Motor neuron (in vitro differentiated cells): ENCODE measurements around the gene LYPLAL1. TPM values are rescaled to one million over a fixed set of nuclear protein-coding genes. Genes with fewer than 3 reads are reported as not detected.

Source experiments
- ATAC-seq, 8 experiments: fragments of 200-7000 bp; cut with Tn5 transposase; replicated peaks in 6 of 8; 2 replicates each; pipeline ENCODE4 v1.8.0; 2021; ENCODE audit warnings: mild to moderate bottlenecking in 8 of 8, moderate library complexity in 8 of 8
- H3K27ac ChIP-seq, 2 donors: fragments of 250-450 bp; sonication (Bioruptor Pico); 2 replicates each; pipeline ENCODE4 v1.9.0; 2021; ENCODE audit warnings: antibody characterized with exemption in 2 of 2, mild to moderate bottlenecking in 2 of 2, moderate library complexity in 1 of 2
- H3K4me1 ChIP-seq, 2 donors: fragments of 250-450 bp; sonication (Bioruptor Pico); replicated peaks in 1 of 2; 2 replicates each; pipeline ENCODE4 v1.6.1; 2021; ENCODE audit warnings: antibody characterized with exemption in 2 of 2, mild to moderate bottlenecking in 2 of 2, moderate library complexity in 1 of 2
- H3K4me3 ChIP-seq, 5 donors: fragments of 250-450 bp; sonication (Bioruptor Pico); 2 replicates each; pipeline ENCODE4 v1.9.0; 2021; ENCODE audit warnings: antibody characterized with exemption in 5 of 5, mild to moderate bottlenecking in 5 of 5, moderate library complexity in 4 of 5
- WGBS, 10 experiments: fragments of 450-650 bp; shearing (Covaris generic); methylation state at CpG; one replicate each; pipeline ENCODE4 v1.0.0; 2022; 5-methylcytosine and 5-hydroxymethylcytosine counted together
- in situ Hi-C, 9 experiments: fragments of 400-800 bp; cut with MboI; loops; one replicate each; pipeline ENCODE4 v1.15.0; 2021; ENCODE audit warnings: low sequenced_read_pairs in 9 of 9, low pct_unique_long_range_greater_than_20kb in 2 of 9; ENCODE audit not compliant: unreplicated experiment in 9 of 9
- total RNA-seq, 8 experiments: library from RNA; unstranded; fragments of 300-600 nt; gene quantifications; 2 replicates each; pipeline versions ENCODE4 v1.2.3 to v1.2.4, GENCODE V29; 2022

Gene LYPLAL1
- total RNA-seq, 8 experiments from 2014 or later: 20.0 to 51.0 (median 41.2) TPM

DNA sequence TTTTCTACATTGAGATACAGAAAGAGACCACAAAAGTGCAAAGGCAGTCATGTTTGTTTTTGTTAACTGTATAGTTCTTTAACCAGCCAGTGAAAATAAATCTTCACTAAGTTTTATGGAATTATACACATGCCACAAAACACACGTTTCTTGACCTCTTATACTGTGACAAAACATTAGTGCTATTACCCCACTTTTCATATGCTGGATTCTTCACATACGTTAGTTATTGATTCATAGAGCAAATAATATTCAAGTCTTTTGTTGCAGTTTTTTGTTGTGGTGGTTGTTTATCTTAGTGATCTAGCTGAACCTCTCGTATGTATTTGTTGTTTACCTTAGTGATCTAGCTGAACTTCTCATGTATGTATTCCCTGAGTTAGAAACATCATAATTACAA is 28.0 kb downstream of the LYPLAL1 start:
- Histone ChIP-seq H3K4me1 (no peaks in the 10 kb centered on the region), H3K27ac (no peak overlapping the region), H3K4me3 (no peak overlapping the region)
- no peak for ATAC-seq
- WGBS, 10 experiments: 93 to 100% (median 100%) methylated on average over 1 to 3 of the region's 3 CpGs; no CpG with 5 or more reads in 2 of the 10 experiments
- in situ Hi-C loops: loop anchor here in 2 of 9 experiments (25.0 kb wide), 2 partner anchors 361 to 611 kb away; no protein-coding TSS in a partner anchor

GRCh38 chr1:219202567-219202966 is 28.9 kb downstream of the LYPLAL1 start:
- H3K27ac ChIP-seq: no peak overlapping the region
- 67 to 100% (median 89%) methylated on average over 1 to 2 of the region's 2 CpGs; no CpG with 5 or more reads in 2 of the 10 experiments for WGBS, 10 experiments
- no peak overlapping the region for H3K4me3 ChIP-seq
- ATAC-seq: no peak
- in situ Hi-C loops: loop anchor here in 2 of 9 experiments (25.0 kb wide), 2 partner anchors 360 to 610 kb away; no protein-coding TSS in a partner anchor
- H3K4me1 ChIP-seq: no peaks in the 10 kb centered on the region

GRCh38 chr1:219206350-219206749 is 32.7 kb downstream of the LYPLAL1 start:
- no peak for ATAC-seq
- in situ Hi-C loops: loop anchor here in 2 of 9 experiments (25.0 kb wide), 2 partner anchors 356 to 606 kb away; no protein-coding TSS in a partner anchor
- 81 to 98% (median 88%) methylated on average over 2 of the region's 2 CpGs for WGBS, 10 experiments
- H3K27ac ChIP-seq: no peak overlapping the region
- no peaks in the 10 kb centered on the region for H3K4me1 ChIP-seq
- H3K4me3 ChIP-seq: no peak overlapping the region

DNA sequence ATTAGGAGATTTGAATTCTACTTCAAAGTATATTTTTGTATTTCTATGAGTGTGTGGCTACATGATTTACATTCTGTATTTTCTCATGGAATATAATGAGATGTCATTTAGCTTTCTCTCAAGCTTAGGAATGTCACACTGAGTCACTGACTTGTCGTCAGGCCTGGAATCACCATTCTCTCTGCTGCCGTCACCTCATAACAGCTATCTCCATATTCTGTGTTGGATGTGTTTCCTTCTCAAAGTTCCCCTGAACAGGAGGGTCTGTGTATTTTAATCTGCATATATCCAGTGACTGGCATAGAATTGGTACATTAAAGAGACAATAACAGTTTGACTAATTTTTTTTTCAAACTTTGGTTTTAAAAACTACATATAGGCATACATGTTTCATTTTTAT is 35.9 kb downstream of the LYPLAL1 start:
- Histone ChIP-seq H3K4me3 (no peak overlapping the region), H3K27ac (no peak overlapping the region), H3K4me1 (no peaks in the 10 kb centered on the region)
- 43 to 83% (median 56%) methylated on average over 2 of the region's 2 CpGs; no CpG with 5 or more reads in 4 of the 10 experiments for WGBS, 10 experiments
- ATAC-seq: peak in 5 of 8 experiments; percentile 29 to 93 (median 51)
- in situ Hi-C loops: loop anchor here in 2 of 9 experiments (25.0 kb wide), 2 partner anchors 353 to 603 kb away; no protein-coding TSS in a partner anchor

GRCh38 chr1:219210067-219210466 is 36.4 kb downstream of the LYPLAL1 start:
- ATAC-seq: no peak
- Histone ChIP-seq H3K27ac (no peak overlapping the region), H3K4me1 (no peaks in the 10 kb centered on the region), H3K4me3 (no peak overlapping the region)
- in situ Hi-C loops: loop anchor here in 2 of 9 experiments (25.0 kb wide), 2 partner anchors 352 to 602 kb away; no protein-coding TSS in a partner anchor
- WGBS, 10 experiments: 76 to 98% (median 89%) methylated on average over 2 to 5 of the region's 5 CpGs

DNA sequence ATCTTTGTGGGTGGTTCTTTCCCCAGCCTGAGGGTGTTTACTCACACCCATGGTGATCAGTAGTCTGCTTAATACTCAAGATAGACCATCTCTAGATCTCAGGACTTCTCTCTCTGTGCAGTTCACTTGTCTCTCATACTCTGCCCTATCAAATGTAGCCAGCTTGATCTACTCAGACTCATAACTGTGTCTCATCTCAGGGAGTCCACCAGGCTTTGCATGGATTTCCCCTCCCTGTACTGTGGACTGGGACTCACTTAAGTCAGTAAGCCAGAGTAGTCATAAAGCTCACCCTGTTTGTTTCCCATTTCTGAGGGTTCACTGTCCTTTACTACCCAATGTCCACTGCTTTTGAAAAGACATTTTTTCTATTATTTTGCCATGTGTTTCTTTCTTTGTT is 41.8 kb downstream of the LYPLAL1 start:
- Histone ChIP-seq H3K27ac (no peak overlapping the region), H3K4me3 (no peak overlapping the region), H3K4me1 (no peaks in the 10 kb centered on the region)
- ATAC-seq: peak in 2 of 8 experiments; percentile 21 to 55
- in situ Hi-C loops: loop anchor here in 2 of 9 experiments (25.0 kb wide), 2 partner anchors 347 to 597 kb away; no protein-coding TSS in a partner anchor

DNA sequence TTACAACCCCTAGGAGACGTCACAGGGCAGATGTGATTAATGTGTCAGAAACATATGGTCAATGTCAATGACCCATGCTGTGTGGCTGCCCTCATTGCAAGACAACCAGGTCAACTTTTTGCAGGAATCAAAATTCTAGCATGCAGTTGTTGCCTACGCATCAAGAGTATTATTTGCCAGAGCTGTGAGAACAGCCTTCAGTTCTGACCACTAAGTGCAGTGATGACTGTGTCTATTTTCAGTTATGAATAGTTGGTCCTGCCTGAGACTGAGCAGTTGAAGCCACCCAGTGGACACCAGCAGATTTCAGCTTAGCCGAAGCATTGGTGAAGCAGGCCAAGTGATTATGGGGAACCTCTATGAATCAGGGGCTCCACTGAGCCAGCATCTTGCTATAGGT is 47.3 kb downstream of the LYPLAL1 start:
- H3K27ac ChIP-seq: no peak overlapping the region
- no peak overlapping the region for H3K4me3 ChIP-seq
- 60 to 100% (median 86%) methylated on average over 1 to 3 of the region's 3 CpGs; no CpG with 5 or more reads in 4 of the 10 experiments for WGBS, 10 experiments
- peak in 2 of 8 experiments; percentile 21 to 39 for ATAC-seq
- H3K4me1 ChIP-seq: no peaks in the 10 kb centered on the region
- in situ Hi-C loops: loop anchor here in 2 of 9 experiments (25.0 kb wide), 2 partner anchors 341 to 591 kb away; no protein-coding TSS in a partner anchor

GRCh38 chr1:219223496-219223895 is 49.8 kb downstream of the LYPLAL1 start:
- Histone ChIP-seq H3K27ac (no peak overlapping the region), H3K4me3 (no peak overlapping the region), H3K4me1 (no peaks in the 10 kb centered on the region)
- in situ Hi-C loops: loop anchor here in 2 of 9 experiments (25.0 kb wide), 2 partner anchors 339 to 589 kb away; no protein-coding TSS in a partner anchor
- ATAC-seq: no peak

GRCh38 chr1:219226196-219226595 is 52.5 kb downstream of the LYPLAL1 start:
- no peak for ATAC-seq
- no peaks in the 10 kb centered on the region for H3K4me1 ChIP-seq
- in situ Hi-C loops: no loop called here
- no peak overlapping the region for H3K4me3 ChIP-seq
- H3K27ac ChIP-seq: no peak overlapping the region
- WGBS, 10 experiments: 24 to 100% (median 88%) methylated on average over 1 to 2 of the region's 2 CpGs; no CpG with 5 or more reads in 1 of the 10 experiments

- Histone ChIP-seq H3K27ac (no peak overlapping the region), H3K4me3 (no peak overlapping the region), H3K4me1 (no peaks in the 10 kb centered on the region)
- in situ Hi-C loops: no loop called here
- 29 to 86% (median 69%) methylated on average over 1 to 4 of the region's 4 CpGs; no CpG with 5 or more reads in 1 of the 10 experiments for WGBS, 10 experiments
- no peak for ATAC-seq
Observed at GRCh38 chr1:219227360-219228057, 53.8 kb downstream of the LYPLAL1 start.

DNA sequence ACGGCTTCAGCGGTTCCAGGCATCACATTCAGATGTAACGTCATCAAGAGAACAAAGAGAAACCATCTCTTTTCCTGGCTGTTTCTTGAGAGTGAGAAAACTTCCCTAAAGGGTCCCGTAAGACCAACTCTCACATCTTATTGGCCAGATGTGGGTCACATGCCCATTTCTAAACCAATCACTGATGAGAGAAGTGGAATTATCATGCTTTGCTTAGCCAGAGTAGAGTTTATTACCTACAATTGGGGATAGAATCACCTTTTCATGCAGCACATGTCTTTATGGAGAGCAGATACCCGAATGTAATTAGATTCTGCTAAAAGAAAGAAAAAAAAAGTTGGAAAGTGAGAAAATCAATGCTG is 54.4 kb downstream of the LYPLAL1 start:
- in situ Hi-C loops: no loop called here
- WGBS, 10 experiments: 86 to 100% (median 94%) methylated on average over 1 to 5 of the region's 5 CpGs; no CpG with 5 or more reads in 2 of the 10 experiments
- no peak overlapping the region for H3K4me3 ChIP-seq
- no peak overlapping the region for H3K27ac ChIP-seq
- ATAC-seq: no peak
- H3K4me1 ChIP-seq: no peaks in the 10 kb centered on the region

GRCh38 chr1:219232890-219233289 is 59.2 kb downstream of the LYPLAL1 start:
- Histone ChIP-seq H3K27ac (no peak overlapping the region), H3K4me3 (no peak overlapping the region), H3K4me1 (peaks cover 0 to 3% of the 10 kb centered on the region in 2 donors)
- 0 to 100% (median 80%) methylated on average over 1 to 2 of the region's 2 CpGs; no CpG with 5 or more reads in 1 of the 10 experiments for WGBS, 10 experiments
- ATAC-seq: peak in 3 of 8 experiments; percentile 56 to 76 (median 56)
- in situ Hi-C loops: no loop called here

GRCh38 chr1:219235903-219236481 is 62.3 kb downstream of the LYPLAL1 start:
- H3K4me3 ChIP-seq: no peak overlapping the region
- no peak overlapping the region for H3K27ac ChIP-seq
- peaks cover 0 to 3% of the 10 kb centered on the region in 2 donors for H3K4me1 ChIP-seq
- WGBS, 10 experiments: 44 to 100% (median 74%) methylated on average over 1 to 2 of the region's 2 CpGs; no CpG with 5 or more reads in 1 of the 10 experiments
- in situ Hi-C loops: no loop called here
- ATAC-seq: no peak
